Endodermal cell (in vitro differentiated cells): ENCODE data around the gene STAT6. TPM values are rescaled to one million over a fixed set of nuclear protein-coding genes. Genes with fewer than 3 reads are reported as not detected.
A peak's percentile ranks its signal among the peaks of the same experiment; 100 is the strongest.

Experiments
- DNase-seq: peaks from one replicate; pipeline ENCODE4 v3.0.0-alpha.2; 2017
- H3K27ac ChIP-seq: 2 replicates; pipeline ENCODE4 v1.5.1; 2013; ENCODE audit warnings: mild to moderate bottlenecking, low read depth, low read length, moderate library complexity
- H3K27me3 ChIP-seq: 2 replicates; pipeline ENCODE4 v1.6.1; 2013; ENCODE audit warnings: mild to moderate bottlenecking, low read length, moderate library complexity; ENCODE audit not compliant: insufficient read depth, control insufficient read depth, poor library complexity, severe bottlenecking
- H3K36me3 ChIP-seq: 2 replicates; pipeline ENCODE4 v1.7.0; 2013; ENCODE audit warnings: mild to moderate bottlenecking, low read length, moderate library complexity; ENCODE audit not compliant: control insufficient read depth, insufficient read depth
- H3K4me1 ChIP-seq: one replicate; pipeline ENCODE4 v1.7.0; 2013; ENCODE audit warnings: low read length; ENCODE audit not compliant: control insufficient read depth, insufficient read depth
- H3K4me3 ChIP-seq: 2 replicates; pipeline ENCODE4 v1.5.1; 2013; ENCODE audit warnings: mild to moderate bottlenecking, low read length, moderate library complexity
- H3K9ac ChIP-seq: 2 replicates; pipeline ENCODE4 v1.6.1; 2013; ENCODE audit warnings: mild to moderate bottlenecking, low read length, moderate library complexity; ENCODE audit not compliant: poor library complexity, severe bottlenecking; ENCODE audit errors: extremely low read depth
- H3K9me3 ChIP-seq: 2 replicates; pipeline ENCODE4 v1.6.1; 2013; ENCODE audit warnings: mild to moderate bottlenecking, low read length, moderate library complexity; ENCODE audit not compliant: control insufficient read depth
- H3K27ac Mint-ChIP-seq: 2 replicates; pipeline ENCODE4 v1.8.0; 2020; ENCODE audit warnings: mixed read lengths
- H3K27me3 Mint-ChIP-seq: 2 replicates; pipeline ENCODE4 v1.8.0; 2021; ENCODE audit warnings: mild to moderate bottlenecking, mixed read lengths; ENCODE audit not compliant: insufficient read depth
- H3K36me3 Mint-ChIP-seq: 2 replicates; pipeline ENCODE4 v1.8.0; 2020; ENCODE audit warnings: low read depth, mixed read lengths
- H3K4me1 Mint-ChIP-seq: 2 replicates; pipeline ENCODE4 v1.8.0; 2020; ENCODE audit warnings: mixed read lengths
- H3K4me3 Mint-ChIP-seq: 2 replicates; pipeline ENCODE4 v1.8.0; 2020; ENCODE audit warnings: mild to moderate bottlenecking, moderate library complexity, mixed read lengths
- H3K9me3 Mint-ChIP-seq: 2 replicates; pipeline ENCODE4 v1.8.0; 2020; ENCODE audit warnings: mild to moderate bottlenecking, mixed read lengths
- WGBS, 2 experiments: methylation state at CpG; one replicate each; pipeline versions ENCODE4 v1.1.5 to v1.1.7; 2013; ENCODE audit warnings: missing lambda C conversion rate in 2 of 2, mixed read lengths in 1 of 2; ENCODE audit not compliant: insufficient coverage in 1 of 2, insufficient read length in 1 of 2; 5-methylcytosine and 5-hydroxymethylcytosine counted together
- total RNA-seq, 2 donors: library from RNA; stranded (reverse); fragmentation: NEBNext Ultra II Directional in 1 of 2; extraction: Animal tissue kit (Norgen Biotek cat#: 25700) in 1 of 2; gene quantifications; 2 replicates in 1 of 2; 3 replicates in 1 of 2; pipeline ENCODE4 v1.2.1, GENCODE V29; 2021
- TF ChIP-seq, protein P1 (sequence below): fragments of 200-600 bp; sonication (generic); conservative IDR thresholded peaks from 2 replicates; pipeline ENCODE4 v1.5.0; 2021; ENCODE audit warnings: antibody characterized with exemption, mild to moderate bottlenecking

Gene STAT6
- total RNA-seq, 2 donors from 2014 or later, result 60.2 to 102 TPM

DNA sequence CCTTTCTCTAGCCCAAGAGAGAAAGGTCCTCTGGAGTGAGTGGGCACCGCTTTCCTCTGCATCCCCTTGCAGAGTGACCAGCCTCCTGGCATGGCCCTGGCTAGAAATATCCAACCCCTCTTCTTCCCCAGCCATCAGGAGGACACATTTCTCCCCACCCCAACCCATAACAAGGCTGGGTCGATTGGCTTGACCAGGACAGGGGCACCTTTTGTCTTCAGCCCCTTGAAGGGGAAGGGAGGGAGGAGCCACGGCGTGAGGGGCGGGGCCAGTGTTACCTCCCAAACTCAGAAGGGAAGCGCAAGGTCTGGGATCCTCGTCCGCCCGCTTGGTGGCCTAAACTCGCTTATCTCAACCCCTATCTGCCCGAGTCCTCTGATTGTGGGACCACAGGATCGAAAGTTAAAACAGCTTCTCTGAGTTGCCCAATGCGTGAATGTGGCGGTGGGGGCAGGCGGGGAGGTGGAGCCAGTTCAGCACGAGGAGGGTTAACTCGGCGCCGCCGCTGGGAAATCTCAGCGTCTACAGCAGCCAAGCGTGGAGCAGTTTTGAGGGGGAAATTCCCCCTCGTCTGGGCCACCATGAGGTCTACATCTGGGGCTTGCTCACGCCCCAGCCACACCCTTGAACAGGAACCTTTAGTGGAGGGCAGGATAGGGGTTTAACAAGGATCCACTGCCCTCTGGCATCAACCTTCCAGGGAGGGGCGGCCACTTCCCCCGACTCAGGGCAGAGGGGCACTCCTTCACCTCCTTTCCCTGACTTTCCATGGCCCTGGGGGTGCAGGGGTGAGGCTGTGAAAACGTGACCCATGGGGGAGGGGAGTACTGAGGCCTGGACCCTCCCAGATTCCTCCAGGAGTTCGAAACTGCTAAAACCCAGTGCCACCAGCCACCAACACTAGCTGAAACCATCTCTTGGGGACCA is 795 bp downstream of the STAT6 start:
- H3K9me3 ChIP-seq, result no peaks in the 10 kb centered on the region
- peak overlapping the region; percentile 82 for H3K4me3 Mint-ChIP-seq
- no peaks in the 10 kb centered on the region for H3K4me1 ChIP-seq
- DNase-seq, result peak; percentile 97
- no peaks in the 10 kb centered on the region for H3K9me3 Mint-ChIP-seq
- H3K36me3 Mint-ChIP-seq, result peaks cover 27% of the 10 kb centered on the region
- WGBS, 2 experiments, result 2 to 10% methylated on average over 12 to 28 of the region's 28 CpGs
- H3K36me3 ChIP-seq, result no peaks in the 10 kb centered on the region
- H3K27ac Mint-ChIP-seq, result peak overlapping the region; percentile 98
- peak overlapping the region; percentile 89 for H3K27ac ChIP-seq
- H3K4me3 ChIP-seq, result peak overlapping the region; percentile 84
- H3K4me1 Mint-ChIP-seq, result peaks cover 24% of the 10 kb centered on the region
- H3K27me3 ChIP-seq, result no peaks in the 10 kb centered on the region
- H3K9ac ChIP-seq, result peak overlapping the region; percentile 62
- peaks cover 4% of the 10 kb centered on the region for H3K27me3 Mint-ChIP-seq
- TF ChIP-seq, protein P1, sequence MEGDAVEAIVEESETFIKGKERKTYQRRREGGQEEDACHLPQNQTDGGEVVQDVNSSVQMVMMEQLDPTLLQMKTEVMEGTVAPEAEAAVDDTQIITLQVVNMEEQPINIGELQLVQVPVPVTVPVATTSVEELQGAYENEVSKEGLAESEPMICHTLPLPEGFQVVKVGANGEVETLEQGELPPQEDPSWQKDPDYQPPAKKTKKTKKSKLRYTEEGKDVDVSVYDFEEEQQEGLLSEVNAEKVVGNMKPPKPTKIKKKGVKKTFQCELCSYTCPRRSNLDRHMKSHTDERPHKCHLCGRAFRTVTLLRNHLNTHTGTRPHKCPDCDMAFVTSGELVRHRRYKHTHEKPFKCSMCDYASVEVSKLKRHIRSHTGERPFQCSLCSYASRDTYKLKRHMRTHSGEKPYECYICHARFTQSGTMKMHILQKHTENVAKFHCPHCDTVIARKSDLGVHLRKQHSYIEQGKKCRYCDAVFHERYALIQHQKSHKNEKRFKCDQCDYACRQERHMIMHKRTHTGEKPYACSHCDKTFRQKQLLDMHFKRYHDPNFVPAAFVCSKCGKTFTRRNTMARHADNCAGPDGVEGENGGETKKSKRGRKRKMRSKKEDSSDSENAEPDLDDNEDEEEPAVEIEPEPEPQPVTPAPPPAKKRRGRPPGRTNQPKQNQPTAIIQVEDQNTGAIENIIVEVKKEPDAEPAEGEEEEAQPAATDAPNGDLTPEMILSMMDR, result peak; percentile 29

DNA sequence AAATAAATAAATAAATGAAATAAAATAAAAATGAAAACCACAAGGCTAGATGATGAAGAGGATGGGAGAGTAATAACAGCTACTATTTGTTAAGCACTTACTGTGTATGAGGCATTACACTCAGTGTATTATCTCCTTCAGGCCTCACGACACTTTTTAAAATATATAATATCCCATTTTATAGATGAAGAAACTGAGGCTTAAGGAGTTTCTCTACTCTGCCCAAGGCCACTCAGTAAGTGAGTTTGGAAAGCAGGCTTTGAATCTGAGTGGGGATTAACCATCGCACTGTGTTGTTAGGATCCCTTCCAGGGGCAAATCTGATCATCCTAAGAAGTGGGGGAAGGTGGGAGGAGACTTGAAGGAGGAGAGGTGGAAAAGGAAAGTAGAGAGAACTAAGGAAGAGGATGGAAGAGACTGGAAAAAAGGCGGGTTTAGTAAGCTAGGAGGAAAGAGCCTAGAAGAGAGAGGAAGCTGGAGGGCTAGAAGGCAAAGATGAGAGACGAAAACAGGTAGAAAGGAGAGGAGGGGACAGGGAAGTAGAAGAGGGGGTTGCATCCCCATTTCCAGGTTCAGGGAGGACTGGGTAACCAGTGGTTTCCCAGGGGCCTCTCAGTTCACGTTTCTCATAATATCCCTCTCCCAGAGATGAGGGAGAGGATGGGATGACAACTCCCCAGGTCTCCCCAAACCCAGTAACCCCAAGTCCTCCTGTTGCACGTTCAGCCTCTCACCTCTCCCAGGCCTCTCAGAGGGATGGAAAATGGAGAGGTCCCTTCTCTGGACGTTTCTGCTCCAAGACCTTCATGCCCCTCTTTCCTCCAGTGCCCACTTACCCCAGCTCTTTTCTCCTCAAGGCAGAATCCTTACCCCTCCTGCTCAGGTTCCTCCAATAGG is 1.7 kb downstream of the STAT6 start:
- peak overlapping the region; percentile 98 for H3K27ac Mint-ChIP-seq
- H3K36me3 Mint-ChIP-seq, result peaks cover 34% of the 10 kb centered on the region
- 81 to 90% methylated on average over 5 to 6 of the region's 7 CpGs for WGBS, 2 experiments
- TF ChIP-seq, protein P1, result no peak
- DNase-seq, result no peak
- H3K27ac ChIP-seq, result no peak overlapping the region
- peaks cover 4% of the 10 kb centered on the region for H3K27me3 Mint-ChIP-seq
- no peaks in the 10 kb centered on the region for H3K27me3 ChIP-seq
- H3K9ac ChIP-seq, result no peak overlapping the region
- peak overlapping the region; percentile 82 for H3K4me3 Mint-ChIP-seq
- H3K9me3 Mint-ChIP-seq, result no peaks in the 10 kb centered on the region
- H3K4me1 Mint-ChIP-seq, result peaks cover 24% of the 10 kb centered on the region
- no peaks in the 10 kb centered on the region for H3K36me3 ChIP-seq
- H3K4me1 ChIP-seq, result no peaks in the 10 kb centered on the region
- H3K9me3 ChIP-seq, result no peaks in the 10 kb centered on the region
- peak overlapping the region; percentile 84 for H3K4me3 ChIP-seq

- H3K36me3 Mint-ChIP-seq, result peaks cover 42% of the 10 kb centered on the region
- no peak overlapping the region for H3K9ac ChIP-seq
- peaks cover 24% of the 10 kb centered on the region for H3K4me1 Mint-ChIP-seq
- H3K27ac Mint-ChIP-seq, result peak overlapping the region; percentile 24
- no peak overlapping the region for H3K4me3 Mint-ChIP-seq
- no peaks in the 10 kb centered on the region for H3K36me3 ChIP-seq
- TF ChIP-seq, protein P1, result no peak
- no peaks in the 10 kb centered on the region for H3K9me3 ChIP-seq
- no peaks in the 10 kb centered on the region for H3K27me3 ChIP-seq
- H3K9me3 Mint-ChIP-seq, result no peaks in the 10 kb centered on the region
- no peak for DNase-seq
- no peaks in the 10 kb centered on the region for H3K27me3 Mint-ChIP-seq
- peaks cover under 1% of the 10 kb centered on the region for H3K4me1 ChIP-seq
- H3K27ac ChIP-seq, result no peak overlapping the region
- no peak overlapping the region for H3K4me3 ChIP-seq
- 94% methylated on average over 5 to 7 of the region's 7 CpGs for WGBS, 2 experiments
These were observed 3.6 kb downstream of the STAT6 start for GRCh38 chr12:57107456-57108155.
